SJSA1 (cell line): ENCODE results near the gene DUSP5. TPM values are rescaled to one million over a fixed set of nuclear protein-coding genes. Genes with fewer than 3 reads are reported as not detected.
"Not testable (repeated sequence)": the region's sequence is repeated elsewhere in the genome, so short reads cannot be mapped to it uniquely, and the experiment has no call there.

Experiments used
- DNase-seq, 2 experiments: peaks; one replicate each; pipeline ENCODE4 v3.0.0-alpha.2; 2015 to 2020; ENCODE audit warnings: low spot score in 2 of 2, low read depth in 1 of 2
- H3K27ac ChIP-seq: fragments of 250-450 bp; sonication (Bioruptor Pico); 2 replicates; pipeline ENCODE4 v1.5.1; 2020; ENCODE audit warnings: mild to moderate bottlenecking, moderate library complexity
- H3K27me3 ChIP-seq: fragments of 250-450 bp; sonication (Bioruptor Pico); replicated peaks from 2 replicates; pipeline ENCODE4 v1.5.1; 2020; ENCODE audit warnings: mild to moderate bottlenecking, moderate library complexity
- H3K36me3 ChIP-seq: fragments of 250-450 bp; sonication (Bioruptor Pico); 2 replicates; pipeline ENCODE4 v1.5.1; 2020; ENCODE audit warnings: mild to moderate bottlenecking
- H3K4me1 ChIP-seq: fragments of 250-450 bp; sonication (Bioruptor Pico); replicated peaks from 2 replicates; pipeline ENCODE4 v1.6.1; 2021; ENCODE audit warnings: mild to moderate bottlenecking
- H3K4me3 ChIP-seq: fragments of 250-450 bp; sonication (Bioruptor Pico); 2 replicates; pipeline ENCODE4 v1.5.1; 2020; ENCODE audit warnings: mild to moderate bottlenecking
- H3K9me3 ChIP-seq: fragments of 250-450 bp; sonication (Bioruptor Pico); replicated peaks from 2 replicates; pipeline ENCODE4 v1.5.1; 2020; ENCODE audit warnings: mild to moderate bottlenecking
- total RNA-seq: library from RNA; depleted of rRNA; stranded (reverse); fragments of >200 nt; shearing (Covaris generic); gene quantifications from 2 replicates; pipeline ENCODE4 v1.2.3, GENCODE V29; 2014

The DUSP5 gene
- total RNA-seq, 1 experiment from 2014 or later: 12.9 TPM

DNA sequence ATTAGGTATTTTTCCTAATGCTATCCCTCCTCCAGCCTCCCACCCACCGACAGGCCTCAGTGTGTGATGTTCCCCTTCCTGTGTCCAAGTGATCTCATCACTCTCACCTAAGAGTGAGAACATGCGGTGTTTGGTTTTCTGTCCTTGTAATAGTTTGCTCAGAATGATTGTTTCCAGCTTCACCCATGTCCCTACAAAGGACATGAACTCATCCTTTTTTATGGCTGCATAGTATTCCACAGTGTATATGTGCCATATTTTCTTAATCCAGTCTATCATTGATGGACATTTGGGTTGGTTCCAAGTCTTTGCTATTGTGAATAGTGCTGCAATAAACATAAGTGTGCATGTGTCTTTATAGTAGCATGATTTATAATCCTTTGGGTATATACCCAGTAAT lies 29.4 kb upstream of the DUSP5 start:
- not testable (repeated sequence) for DNase-seq, H3K27ac ChIP-seq, H3K4me3 ChIP-seq, H3K4me1 ChIP-seq, H3K36me3 ChIP-seq, H3K9me3 ChIP-seq, H3K27me3 ChIP-seq

- not testable (repeated sequence) for DNase-seq, H3K27ac ChIP-seq, H3K4me3 ChIP-seq, H3K4me1 ChIP-seq, H3K27me3 ChIP-seq, H3K9me3 ChIP-seq, H3K36me3 ChIP-seq
Observed at GRCh38 chr10:110470541-110470940, 27.2 kb upstream of the DUSP5 start.

GRCh38 chr10:110471566-110472139 lies 26.1 kb upstream of the DUSP5 start:
- Histone ChIP-seq H3K4me3 (no peak overlapping the region), H3K36me3 (no peaks in the 10 kb centered on the region), H3K27ac (no peak overlapping the region), H3K4me1 (peaks cover 6% of the 10 kb centered on the region; the same call in 1 of the 2 replicates), H3K27me3 (no peaks in the 10 kb centered on the region), H3K9me3 (no peaks in the 10 kb centered on the region)
- no peak for DNase-seq

DNA sequence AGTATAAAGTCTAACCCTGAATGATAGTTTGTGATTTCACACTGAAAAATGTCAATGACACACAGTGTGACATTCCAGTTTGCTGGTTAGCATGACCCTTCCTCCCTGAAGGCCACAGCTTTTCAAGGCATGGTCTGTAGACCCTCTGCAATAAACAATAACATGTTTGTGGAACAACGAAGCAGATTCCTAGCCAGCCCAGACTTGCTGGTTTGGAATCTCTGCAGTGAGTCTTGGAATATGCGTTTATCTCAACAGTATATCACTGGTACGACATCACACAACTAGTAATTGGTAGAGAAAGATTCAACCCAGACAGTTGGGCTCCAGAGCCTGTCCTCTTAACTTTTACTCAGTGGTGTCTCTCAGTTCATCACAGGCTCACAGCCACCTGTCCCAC lies 23.7 kb upstream of the DUSP5 start:
- Histone ChIP-seq H3K4me3 (no peak overlapping the region), H3K9me3 (no peaks in the 10 kb centered on the region), H3K27ac (no peak overlapping the region), H3K36me3 (no peaks in the 10 kb centered on the region), H3K27me3 (no peaks in the 10 kb centered on the region), H3K4me1 (peaks cover 6% of the 10 kb centered on the region; the same call in 1 of the 2 replicates)
- no peak for DNase-seq

- Histone ChIP-seq H3K9me3 (no peaks in the 10 kb centered on the region), H3K4me3 (no peak overlapping the region), H3K27ac (no peak overlapping the region), H3K36me3 (no peaks in the 10 kb centered on the region), H3K4me1 (peaks cover 6% of the 10 kb centered on the region; the same call in 1 of the 2 replicates), H3K27me3 (no peaks in the 10 kb centered on the region)
- DNase-seq: no peak
Observed at GRCh38 chr10:110474826-110475225, 22.9 kb upstream of the DUSP5 start.

DNA sequence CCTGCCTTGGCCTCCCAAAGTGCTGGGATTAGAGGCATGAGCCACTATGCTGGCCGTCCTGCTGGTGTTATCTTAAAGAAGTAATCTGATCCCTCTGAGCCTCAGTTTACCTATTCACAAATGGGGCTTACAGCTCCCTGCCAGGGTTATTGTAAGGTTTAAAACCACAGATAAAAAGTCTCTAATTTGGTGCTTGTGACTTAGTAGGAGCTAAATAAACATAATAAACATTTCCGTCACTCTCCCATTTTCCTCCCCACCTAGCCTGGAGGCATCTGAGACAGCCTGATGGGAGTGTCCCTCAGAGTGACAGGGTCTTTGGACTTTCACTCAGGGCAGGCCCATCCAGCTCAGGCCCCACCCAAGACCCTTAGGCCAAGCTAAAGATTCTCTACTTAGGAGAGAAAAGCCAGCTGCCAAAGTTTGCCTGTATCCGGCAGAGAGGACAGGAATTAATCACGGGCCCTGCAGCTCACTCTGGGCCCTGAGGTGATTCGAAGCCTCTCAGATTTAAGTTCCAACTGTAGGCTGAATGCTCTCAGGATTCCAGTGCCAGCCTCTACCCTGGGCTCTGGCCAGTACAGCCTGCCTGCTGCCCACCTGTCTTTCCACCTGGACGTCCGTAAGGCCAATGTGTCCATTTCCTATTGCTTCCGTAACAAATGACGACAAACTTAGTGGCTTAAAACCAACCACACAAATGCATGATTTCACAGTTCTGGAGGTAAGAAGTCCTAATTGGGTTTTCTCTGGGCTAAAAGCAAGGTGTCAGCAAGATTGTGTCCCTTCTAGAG lies 21.8 kb upstream of the DUSP5 start:
- no peaks in the 10 kb centered on the region for H3K27me3 ChIP-seq

DNA sequence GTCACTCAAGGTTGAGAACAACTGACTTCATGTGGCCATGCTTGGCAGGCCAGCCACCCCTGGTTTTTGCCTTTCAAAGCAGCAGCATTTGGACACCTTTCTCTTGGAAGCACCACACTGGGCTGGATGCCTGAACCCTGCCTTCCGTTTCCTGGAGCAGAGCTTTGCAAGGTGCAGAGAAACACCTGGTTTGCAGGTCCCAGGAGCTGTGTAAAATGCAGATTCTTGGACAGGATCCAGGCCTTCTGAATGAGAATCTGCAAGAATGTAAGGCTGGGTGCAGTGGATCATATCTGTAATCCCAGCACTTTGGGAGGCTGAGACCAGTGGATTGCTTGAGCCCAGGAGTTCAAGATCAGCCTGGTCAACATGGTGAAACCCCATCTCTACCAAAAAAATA lies 18.0 kb upstream of the DUSP5 start:
- H3K9me3 ChIP-seq: no peaks in the 10 kb centered on the region
- no peak overlapping the region for H3K27ac ChIP-seq
- peaks cover 23% of the 10 kb centered on the region for H3K4me1 ChIP-seq
- no peaks in the 10 kb centered on the region for H3K27me3 ChIP-seq
- no peak for DNase-seq
- no peaks in the 10 kb centered on the region for H3K36me3 ChIP-seq
- no peak overlapping the region for H3K4me3 ChIP-seq

More for the DNA sequence above, 21.8 kb upstream of the DUSP5 start:
- Histone ChIP-seq H3K36me3 (no peaks in the 10 kb centered on the region), H3K4me1 (peaks cover 6% of the 10 kb centered on the region; the same call in 1 of the 2 replicates), H3K27ac (no peak overlapping the region), H3K4me3 (no peak overlapping the region), H3K9me3 (no peaks in the 10 kb centered on the region)
- no peak for DNase-seq

GRCh38 chr10:110480387-110480786 lies 17.3 kb upstream of the DUSP5 start:
- no peak overlapping the region for H3K4me3 ChIP-seq
- no peaks in the 10 kb centered on the region for H3K27me3 ChIP-seq
- DNase-seq: no peak
- no peaks in the 10 kb centered on the region for H3K9me3 ChIP-seq
- H3K36me3 ChIP-seq: no peaks in the 10 kb centered on the region
- H3K4me1 ChIP-seq: peaks cover 23% of the 10 kb centered on the region
- H3K27ac ChIP-seq: no peak overlapping the region

DNA sequence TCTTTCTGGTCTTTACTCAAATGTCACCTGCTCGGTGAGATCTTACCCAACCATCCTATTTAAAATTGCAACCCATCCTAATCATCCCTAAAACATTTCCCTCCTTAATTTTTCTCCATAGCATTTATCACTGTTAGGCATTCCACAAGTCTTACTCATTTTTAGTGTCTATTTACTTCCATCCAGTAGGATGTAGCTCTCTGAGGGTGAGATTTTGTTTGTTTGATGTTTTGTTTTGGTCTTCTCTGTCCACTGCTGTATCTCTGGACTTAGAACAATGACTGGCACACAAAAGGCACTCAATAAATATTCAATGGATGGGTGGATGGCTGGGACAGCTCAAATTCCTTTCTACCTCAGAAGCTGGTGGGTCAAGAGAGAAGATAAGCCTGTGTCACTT lies 15.8 kb upstream of the DUSP5 start:
- Histone ChIP-seq H3K4me3 (no peak overlapping the region), H3K27ac (peak overlapping the region; percentile 24), H3K36me3 (no peaks in the 10 kb centered on the region), H3K9me3 (no peaks in the 10 kb centered on the region), H3K4me1 (peaks cover 28% of the 10 kb centered on the region), H3K27me3 (no peaks in the 10 kb centered on the region)
- peak; percentile 61 to 89 for DNase-seq

DNA sequence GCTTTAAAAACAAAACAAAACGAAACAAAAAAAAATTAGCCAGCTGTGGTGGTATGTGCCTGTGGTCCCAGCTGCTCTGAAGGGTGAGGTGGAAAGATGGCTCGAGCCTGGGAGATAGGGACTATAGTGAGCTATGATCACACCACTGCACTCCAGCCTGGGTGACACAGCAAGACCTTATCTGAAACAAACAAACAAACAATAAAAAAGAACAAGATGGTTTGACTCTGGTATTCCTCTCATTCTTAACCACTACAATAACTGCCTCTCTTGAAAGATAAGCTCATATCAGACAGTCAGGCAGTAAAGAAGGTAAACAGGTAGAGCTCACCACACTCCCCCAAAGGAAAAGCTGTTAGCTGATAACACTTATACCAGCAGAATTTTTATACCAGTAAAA lies 14.1 kb upstream of the DUSP5 start:
- no peak overlapping the region for H3K4me3 ChIP-seq
- H3K27me3 ChIP-seq: no peaks in the 10 kb centered on the region
- H3K4me1 ChIP-seq: peaks cover 45% of the 10 kb centered on the region
- DNase-seq: peak in 1 of 2 experiments; percentile 31
- H3K9me3 ChIP-seq: no peaks in the 10 kb centered on the region
- no peak overlapping the region for H3K27ac ChIP-seq
- H3K36me3 ChIP-seq: no peaks in the 10 kb centered on the region

- Histone ChIP-seq H3K4me3 (no peak overlapping the region), H3K27me3 (no peaks in the 10 kb centered on the region), H3K9me3 (no peaks in the 10 kb centered on the region), H3K36me3 (no peaks in the 10 kb centered on the region), H3K4me1 (peaks cover 53% of the 10 kb centered on the region), H3K27ac (no peak overlapping the region)
- no peak for DNase-seq
Observed at GRCh38 chr10:110485541-110485940, 12.2 kb upstream of the DUSP5 start.

DNA sequence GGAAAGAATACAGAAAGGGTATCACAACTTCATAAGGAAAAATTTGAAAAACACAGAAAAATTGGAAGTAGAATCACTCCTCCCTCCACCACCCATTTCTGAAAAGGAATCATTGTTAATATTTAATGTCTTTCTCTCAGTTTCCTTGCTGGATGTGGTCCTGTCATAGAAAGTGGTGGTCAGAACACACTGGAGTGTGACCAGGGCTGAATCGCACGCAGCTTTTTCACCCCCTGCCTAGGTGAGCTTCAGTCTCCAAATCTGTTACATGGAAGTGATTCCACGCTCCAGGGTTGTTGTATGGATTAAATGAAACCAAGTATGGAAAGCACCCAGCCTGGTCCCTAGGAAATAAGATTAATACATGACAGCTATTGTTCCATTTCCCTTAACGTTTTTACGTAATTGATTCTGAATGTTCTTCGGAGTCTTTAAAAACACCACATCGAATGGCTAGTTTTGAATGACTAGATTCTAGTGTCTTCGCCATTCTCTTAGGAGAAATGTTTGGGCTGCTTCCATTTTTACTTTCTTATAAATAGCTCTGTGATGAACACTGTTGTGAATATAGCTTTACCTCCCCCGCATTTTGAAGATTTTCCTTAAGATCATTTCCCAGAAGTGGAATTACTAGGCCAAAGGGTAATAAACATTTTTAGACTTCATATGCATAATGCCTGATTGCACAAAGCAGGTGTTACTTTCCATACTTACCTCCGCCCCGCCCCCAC lies 10.9 kb upstream of the DUSP5 start:
- no peak for DNase-seq
- Histone ChIP-seq H3K27me3 (no peaks in the 10 kb centered on the region), H3K27ac (peak overlapping the region; percentile 48; the same call in 1 of the 2 replicates), H3K4me3 (no peak overlapping the region), H3K9me3 (no peaks in the 10 kb centered on the region), H3K4me1 (peaks cover 53% of the 10 kb centered on the region), H3K36me3 (no peaks in the 10 kb centered on the region)

- no peak overlapping the region for H3K4me3 ChIP-seq
- H3K9me3 ChIP-seq: no peaks in the 10 kb centered on the region
- no peaks in the 10 kb centered on the region for H3K36me3 ChIP-seq
- peak overlapping the region; percentile 48 for H3K27ac ChIP-seq
- no peaks in the 10 kb centered on the region for H3K27me3 ChIP-seq
- peaks cover 53% of the 10 kb centered on the region for H3K4me1 ChIP-seq
- peak; percentile 75 to 82 for DNase-seq
Observed at GRCh38 chr10:110487411-110488331, 10.0 kb upstream of the DUSP5 start.
